Loucy (cell line): Measurements from ENCODE around the gene UTRN.
A peak's percentile ranks its signal among the peaks of the same experiment; 100 is the strongest.

Source experiments
- H2AFZ ChIP-seq: fragments of 200-600 bp; sonication (generic); 2 replicates; pipeline ENCODE4 v1.6.0; 2016; ENCODE audit warnings: antibody characterized with exemption, mild to moderate bottlenecking, low read length, moderate library complexity
- H3F3A ChIP-seq: fragments of 200-600 bp; 2 replicates; pipeline ENCODE4 v1.6.0; 2016; ENCODE audit warnings: antibody characterized with exemption, low read depth, mild to moderate bottlenecking
- H3K27me3 ChIP-seq: fragments of 200-600 bp; sonication (generic); 2 replicates; pipeline ENCODE4 v1.6.1; 2014; ENCODE audit warnings: low read length, mild to moderate bottlenecking; ENCODE audit not compliant: insufficient read depth, poor library complexity, severe bottlenecking
- H3K36me3 ChIP-seq: fragments of 200-600 bp; sonication (generic); 2 replicates; pipeline ENCODE4 v1.6.1; 2016; ENCODE audit warnings: low read length; ENCODE audit not compliant: insufficient read depth
- H3K4me1 ChIP-seq: fragments of 200-600 bp; sonication (generic); 2 replicates; pipeline ENCODE4 v1.5.1; 2014; ENCODE audit warnings: low read length, mild to moderate bottlenecking; ENCODE audit not compliant: insufficient read depth, poor library complexity, severe bottlenecking
- H3K4me2 ChIP-seq: fragments of 200-600 bp; sonication (generic); 2 replicates; pipeline ENCODE4 v1.6.0; 2014; ENCODE audit warnings: antibody characterized with exemption, low read length, low read depth, mild to moderate bottlenecking; ENCODE audit not compliant: poor library complexity, severe bottlenecking
- H3K4me3 ChIP-seq: fragments of 200-600 bp; sonication (generic); 2 replicates; pipeline ENCODE4 v1.5.1; 2014; ENCODE audit warnings: low read length, mild to moderate bottlenecking, mixed read lengths; ENCODE audit not compliant: poor library complexity, severe bottlenecking
- H3K79me2 ChIP-seq: fragments of 200-600 bp; sonication (generic); 2 replicates; pipeline ENCODE4 v1.6.1; 2014; ENCODE audit warnings: low read length; ENCODE audit not compliant: insufficient read depth
- H3K9ac ChIP-seq: fragments of 200-600 bp; sonication (generic); 2 replicates; pipeline ENCODE4 v1.6.0; 2014; ENCODE audit warnings: mild to moderate bottlenecking, low read depth, low read length, moderate library complexity; ENCODE audit not compliant: poor library complexity, severe bottlenecking
- H3K9me2 ChIP-seq: fragments of 200-600 bp; sonication (generic); replicated peaks from 2 replicates; pipeline ENCODE4 v1.6.1; 2016; ENCODE audit warnings: low read depth, low read length, mixed read lengths
- H3K9me3 ChIP-seq: fragments of 200-600 bp; sonication (generic); 2 replicates; pipeline ENCODE4 v1.6.1; 2014; ENCODE audit warnings: mild to moderate bottlenecking, antibody characterized with exemption, low read length, low read depth; ENCODE audit not compliant: insufficient read depth
- H4K20me1 ChIP-seq: fragments of 200-600 bp; sonication (generic); 2 replicates; pipeline ENCODE4 v1.6.0; 2014; ENCODE audit warnings: antibody characterized with exemption, low read length, mild to moderate bottlenecking; ENCODE audit not compliant: insufficient read depth, poor library complexity, severe bottlenecking
- EZH2phosphoT487 ChIP-seq: fragments of 200-600 bp; IDR thresholded peaks from 2 replicates; pipeline ENCODE4 v1.6.1; 2018; ENCODE audit warnings: antibody characterized with exemption, mild to moderate bottlenecking, moderate library complexity, borderline replicate concordance
- TF ChIP-seq, protein P1 (sequence below): fragments of 200-600 bp; sonication (generic); conservative IDR thresholded peaks from 2 replicates; pipeline ENCODE4 v1.5.1; 2014; ENCODE audit warnings: mild to moderate bottlenecking, antibody characterized with exemption, low read length

Gene UTRN

GRCh38 chr6:144289006-144289405 lies 3.9 kb downstream of the UTRN start:
- no peak overlapping the region for H3K4me3 ChIP-seq
- H3K9me3 ChIP-seq: no peaks in the 10 kb centered on the region
- TF ChIP-seq, protein P1, sequence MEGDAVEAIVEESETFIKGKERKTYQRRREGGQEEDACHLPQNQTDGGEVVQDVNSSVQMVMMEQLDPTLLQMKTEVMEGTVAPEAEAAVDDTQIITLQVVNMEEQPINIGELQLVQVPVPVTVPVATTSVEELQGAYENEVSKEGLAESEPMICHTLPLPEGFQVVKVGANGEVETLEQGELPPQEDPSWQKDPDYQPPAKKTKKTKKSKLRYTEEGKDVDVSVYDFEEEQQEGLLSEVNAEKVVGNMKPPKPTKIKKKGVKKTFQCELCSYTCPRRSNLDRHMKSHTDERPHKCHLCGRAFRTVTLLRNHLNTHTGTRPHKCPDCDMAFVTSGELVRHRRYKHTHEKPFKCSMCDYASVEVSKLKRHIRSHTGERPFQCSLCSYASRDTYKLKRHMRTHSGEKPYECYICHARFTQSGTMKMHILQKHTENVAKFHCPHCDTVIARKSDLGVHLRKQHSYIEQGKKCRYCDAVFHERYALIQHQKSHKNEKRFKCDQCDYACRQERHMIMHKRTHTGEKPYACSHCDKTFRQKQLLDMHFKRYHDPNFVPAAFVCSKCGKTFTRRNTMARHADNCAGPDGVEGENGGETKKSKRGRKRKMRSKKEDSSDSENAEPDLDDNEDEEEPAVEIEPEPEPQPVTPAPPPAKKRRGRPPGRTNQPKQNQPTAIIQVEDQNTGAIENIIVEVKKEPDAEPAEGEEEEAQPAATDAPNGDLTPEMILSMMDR: no peak
- TF ChIP-seq EZH2phosphoT487: no peak
- H3K79me2 ChIP-seq: peaks cover 40% of the 10 kb centered on the region
- H3K36me3 ChIP-seq: no peaks in the 10 kb centered on the region
- no peaks in the 10 kb centered on the region for H3K27me3 ChIP-seq
- peaks cover 16% of the 10 kb centered on the region for H4K20me1 ChIP-seq
- no peak overlapping the region for H3K4me2 ChIP-seq
- no peak overlapping the region for H3K9ac ChIP-seq
- peaks cover 53% of the 10 kb centered on the region for H3K4me1 ChIP-seq
- H3F3A ChIP-seq: no peaks in the 10 kb centered on the region
- no peak overlapping the region for H2AFZ ChIP-seq
- H3K9me2 ChIP-seq: no peaks in the 10 kb centered on the region

- Histone ChIP-seq H3K36me3 (peaks cover 6% of the 10 kb centered on the region; the same call in 1 of the 2 replicates), H3K4me3 (no peak overlapping the region), H3K79me2 (peaks cover 25% of the 10 kb centered on the region), H4K20me1 (peaks cover 13% of the 10 kb centered on the region), H3K9me3 (no peaks in the 10 kb centered on the region), H3K4me2 (peak overlapping the region; percentile 6), H3K9me2 (no peaks in the 10 kb centered on the region), H3K27me3 (no peaks in the 10 kb centered on the region), H3F3A (no peaks in the 10 kb centered on the region), H2AFZ (no peak overlapping the region), H3K9ac (peak overlapping the region; percentile 3), H3K4me1 (peaks cover 49% of the 10 kb centered on the region)
- TF ChIP-seq EZH2phosphoT487: no peak
- TF ChIP-seq, protein P1: no peak
Observed at GRCh38 chr6:144292372-144292771, 7.2 kb downstream of the UTRN start.

- no peaks in the 10 kb centered on the region for H3K27me3 ChIP-seq
- peaks cover 6% of the 10 kb centered on the region; the same call in 1 of the 2 replicates for H3K36me3 ChIP-seq
- H2AFZ ChIP-seq: no peak overlapping the region
- no peaks in the 10 kb centered on the region for H3K9me2 ChIP-seq
- H4K20me1 ChIP-seq: peaks cover 3% of the 10 kb centered on the region
- no peak overlapping the region for H3K4me3 ChIP-seq
- H3K79me2 ChIP-seq: peaks cover 21% of the 10 kb centered on the region
- H3K4me2 ChIP-seq: peak overlapping the region; percentile 6
- no peaks in the 10 kb centered on the region for H3K9me3 ChIP-seq
- peaks cover 51% of the 10 kb centered on the region for H3K4me1 ChIP-seq
- no peak overlapping the region for H3K9ac ChIP-seq
- TF ChIP-seq, protein P1: no peak
- TF ChIP-seq EZH2phosphoT487: no peak
- no peaks in the 10 kb centered on the region for H3F3A ChIP-seq
Observed at GRCh38 chr6:144294016-144294415, 8.9 kb downstream of the UTRN start.
